GM12875 (cell line): ENCODE measurements around the gene PRR5L.

Source experiments
- H3K4me3 ChIP-seq: one replicate; pipeline ENCODE4 v1.5.1; 2011; ENCODE audit warnings: low read depth, low read length, control low read depth
- CTCF ChIP-seq: IDR thresholded peaks from 2 replicates; pipeline ENCODE4 v1.5.1; 2011; ENCODE audit warnings: low read depth, mild to moderate bottlenecking, control low read depth, inconsistent platforms, low read length, moderate library complexity, borderline replicate concordance; ENCODE audit not compliant: insufficient read depth

The PRR5L gene

GRCh38 chr11:36452236-36452940, 156.3 kb downstream of the PRR5L start:
- no peak for TF ChIP-seq CTCF
- no peak overlapping the region for H3K4me3 ChIP-seq

- TF ChIP-seq CTCF: no peak
- no peak overlapping the region for H3K4me3 ChIP-seq
Observed at GRCh38 chr11:36452961-36453360, 156.9 kb downstream of the PRR5L start.

- no peak overlapping the region for H3K4me3 ChIP-seq
- TF ChIP-seq CTCF: no peak
Observed at GRCh38 chr11:36453678-36454077, 157.6 kb downstream of the PRR5L start.

- no peak for TF ChIP-seq CTCF
- no peak overlapping the region for H3K4me3 ChIP-seq
Observed at GRCh38 chr11:36454551-36454940, 158.5 kb downstream of the PRR5L start.

- no peak overlapping the region for H3K4me3 ChIP-seq
- no peak for TF ChIP-seq CTCF
Observed at GRCh38 chr11:36454941-36455631, 159.0 kb downstream of the PRR5L start.

GRCh38 chr11:36455658-36456111, 159.6 kb downstream of the PRR5L start:
- H3K4me3 ChIP-seq: no peak overlapping the region
- TF ChIP-seq CTCF: no peak

- no peak for TF ChIP-seq CTCF
- no peak overlapping the region for H3K4me3 ChIP-seq
Observed at GRCh38 chr11:36456156-36456555, 160.1 kb downstream of the PRR5L start.
